Endodermal cell (in vitro differentiated cells): ENCODE results near the gene DPP3. TPM values are rescaled to one million over a fixed set of nuclear protein-coding genes. Genes with fewer than 3 reads are reported as not detected.

Experiments used
- DNase-seq: peaks from one replicate; pipeline ENCODE4 v3.0.0-alpha.2; 2017
- H3K27ac ChIP-seq: 2 replicates; pipeline ENCODE4 v1.5.1; 2013; ENCODE audit warnings: mild to moderate bottlenecking, low read depth, low read length, moderate library complexity
- H3K27me3 ChIP-seq: 2 replicates; pipeline ENCODE4 v1.6.1; 2013; ENCODE audit warnings: mild to moderate bottlenecking, low read length, moderate library complexity; ENCODE audit not compliant: insufficient read depth, control insufficient read depth, poor library complexity, severe bottlenecking
- H3K36me3 ChIP-seq: 2 replicates; pipeline ENCODE4 v1.7.0; 2013; ENCODE audit warnings: mild to moderate bottlenecking, low read length, moderate library complexity; ENCODE audit not compliant: control insufficient read depth, insufficient read depth
- H3K4me1 ChIP-seq: one replicate; pipeline ENCODE4 v1.7.0; 2013; ENCODE audit warnings: low read length; ENCODE audit not compliant: control insufficient read depth, insufficient read depth
- H3K4me3 ChIP-seq: 2 replicates; pipeline ENCODE4 v1.5.1; 2013; ENCODE audit warnings: mild to moderate bottlenecking, low read length, moderate library complexity
- H3K9ac ChIP-seq: 2 replicates; pipeline ENCODE4 v1.6.1; 2013; ENCODE audit warnings: mild to moderate bottlenecking, low read length, moderate library complexity; ENCODE audit not compliant: poor library complexity, severe bottlenecking; ENCODE audit errors: extremely low read depth
- H3K9me3 ChIP-seq: 2 replicates; pipeline ENCODE4 v1.6.1; 2013; ENCODE audit warnings: mild to moderate bottlenecking, low read length, moderate library complexity; ENCODE audit not compliant: control insufficient read depth
- H3K27ac Mint-ChIP-seq: 2 replicates; pipeline ENCODE4 v1.8.0; 2020; ENCODE audit warnings: mixed read lengths
- H3K27me3 Mint-ChIP-seq: 2 replicates; pipeline ENCODE4 v1.8.0; 2021; ENCODE audit warnings: mild to moderate bottlenecking, mixed read lengths; ENCODE audit not compliant: insufficient read depth
- H3K36me3 Mint-ChIP-seq: 2 replicates; pipeline ENCODE4 v1.8.0; 2020; ENCODE audit warnings: low read depth, mixed read lengths
- H3K4me1 Mint-ChIP-seq: 2 replicates; pipeline ENCODE4 v1.8.0; 2020; ENCODE audit warnings: mixed read lengths
- H3K4me3 Mint-ChIP-seq: 2 replicates; pipeline ENCODE4 v1.8.0; 2020; ENCODE audit warnings: mild to moderate bottlenecking, moderate library complexity, mixed read lengths
- H3K9me3 Mint-ChIP-seq: 2 replicates; pipeline ENCODE4 v1.8.0; 2020; ENCODE audit warnings: mild to moderate bottlenecking, mixed read lengths
- CTCF ChIP-seq: fragments of 200-600 bp; sonication (generic); conservative IDR thresholded peaks from 2 replicates; pipeline ENCODE4 v1.5.0; 2021; ENCODE audit warnings: antibody characterized with exemption, mild to moderate bottlenecking
- WGBS, 2 experiments: methylation state at CpG; one replicate each; pipeline versions ENCODE4 v1.1.5 to v1.1.7; 2013; ENCODE audit warnings: missing lambda C conversion rate in 2 of 2, mixed read lengths in 1 of 2; ENCODE audit not compliant: insufficient coverage in 1 of 2, insufficient read length in 1 of 2; 5-methylcytosine and 5-hydroxymethylcytosine counted together
- total RNA-seq, 2 donors: library from RNA; stranded (reverse); fragmentation: NEBNext Ultra II Directional in 1 of 2; extraction: Animal tissue kit (Norgen Biotek cat#: 25700) in 1 of 2; gene quantifications; 2 replicates in 1 of 2; 3 replicates in 1 of 2; pipeline ENCODE4 v1.2.1, GENCODE V29; 2021

Gene DPP3
- total RNA-seq, 2 donors from 2014 or later, result 84.8 to 86.3 TPM

- H3K36me3 Mint-ChIP-seq, result peaks cover 19% of the 10 kb centered on the region
- peak within 1 kb of the TSS; percentile 26 for H3K27ac Mint-ChIP-seq
- Histone ChIP-seq H3K27ac (peak within 1 kb of the TSS; percentile 50), H3K4me3 (peak within 1 kb of the TSS; percentile 91), H3K9me3 (no peaks in the 10 kb centered on the region), H3K9ac (peak within 1 kb of the TSS; percentile 82), H3K4me1 (no peaks in the 10 kb centered on the region), H3K27me3 (no peaks in the 10 kb centered on the region), H3K36me3 (no peaks in the 10 kb centered on the region)
- no peaks in the 10 kb centered on the region for H3K9me3 Mint-ChIP-seq
- WGBS, 2 experiments, result 0% methylated on average over 30 to 71 of the region's 71 CpGs
- peak; percentile 98 for DNase-seq
- TF ChIP-seq CTCF, result no peak
- H3K4me1 Mint-ChIP-seq, result peaks cover 24% of the 10 kb centered on the region
- peaks cover 1% of the 10 kb centered on the region for H3K27me3 Mint-ChIP-seq
- peak within 1 kb of the TSS; percentile 69 for H3K4me3 Mint-ChIP-seq
Observed at GRCh38 chr11:66545701-66546367, 65.6 kb downstream of the DPP3 start, which contains the start of gene ZDHHC24. Gene ZDHHC24 (minus strand): TSS chr11:66546048. CDS start chr11:66546003, 45 bp downstream.

- Histone ChIP-seq H3K27me3 (no peaks in the 10 kb centered on the region), H3K9ac (peak within 1 kb of the TSS; percentile 82), H3K4me1 (no peaks in the 10 kb centered on the region), H3K36me3 (no peaks in the 10 kb centered on the region), H3K9me3 (no peaks in the 10 kb centered on the region), H3K27ac (peak within 1 kb of the TSS; percentile 50), H3K4me3 (peak within 1 kb of the TSS; percentile 91)
- no peak for TF ChIP-seq CTCF
- Mint-ChIP-seq H3K27me3 (peaks cover 1% of the 10 kb centered on the region), H3K36me3 (peaks cover 16% of the 10 kb centered on the region), H3K4me1 (peaks cover 24% of the 10 kb centered on the region), H3K4me3 (peak within 1 kb of the TSS; percentile 69), H3K9me3 (no peaks in the 10 kb centered on the region), H3K27ac (peak within 1 kb of the TSS; percentile 26)
- WGBS, 2 experiments, result 8 to 18% methylated on average over 15 to 37 of the region's 37 CpGs
- DNase-seq, result peak; percentile 86
Observed at GRCh38 chr11:66546368-66546965, 66.2 kb downstream of the DPP3 start, which contains the start of gene ACTN3. Gene ACTN3 (plus strand): TSS chr11:66546903. CDS start chr11:66546938, 35 bp downstream.

- Mint-ChIP-seq H3K36me3 (peaks cover 9% of the 10 kb centered on the region), H3K27me3 (peaks cover 1% of the 10 kb centered on the region), H3K4me3 (peak overlapping the region; percentile 69), H3K4me1 (peaks cover 24% of the 10 kb centered on the region), H3K9me3 (no peaks in the 10 kb centered on the region), H3K27ac (no peak overlapping the region)
- WGBS, 2 experiments, result 37 to 42% methylated on average over 12 to 18 of the region's 18 CpGs
- no peaks in the 10 kb centered on the region for H3K9me3 ChIP-seq
- H3K36me3 ChIP-seq, result no peaks in the 10 kb centered on the region
- H3K4me3 ChIP-seq, result no peak overlapping the region
- no peak overlapping the region for H3K9ac ChIP-seq
- DNase-seq, result no peak
- H3K27me3 ChIP-seq, result no peaks in the 10 kb centered on the region
- H3K27ac ChIP-seq, result peak overlapping the region; percentile 49
- no peak for TF ChIP-seq CTCF
- no peaks in the 10 kb centered on the region for H3K4me1 ChIP-seq
Observed at GRCh38 chr11:66546966-66547661, 66.9 kb downstream of the DPP3 start.
